Activated CD4-positive, alpha-beta T cell treated with anti-CD3 and anti-CD28 coated beads, Interleukin-2, amount 50 U/mL, for 24 hours (primary cell): ENCODE results near the gene COL23A1.

Source experiments
- DNase-seq, 2 donors: peaks; one replicate each; pipeline ENCODE4 v3.0.0-alpha.2; 2020; ENCODE audit warnings: low read depth in 1 of 2, low spot score in 1 of 2

The COL23A1 gene

GRCh38 chr5:178347956-178348355 lies 242.2 kb downstream of the COL23A1 start:
- DNase-seq = no peak

GRCh38 chr5:178346607-178347334 lies 243.4 kb downstream of the COL23A1 start:
- DNase-seq = no peak

- no peak for DNase-seq
Observed at GRCh38 chr5:178343306-178343705, 246.9 kb downstream of the COL23A1 start.

GRCh38 chr5:178341851-178342140 lies 248.4 kb downstream of the COL23A1 start:
- no peak for DNase-seq

- DNase-seq = no peak
Observed at GRCh38 chr5:178341091-178341850, 248.9 kb downstream of the COL23A1 start.

- DNase-seq = no peak
Observed at GRCh38 chr5:178340637-178341036, 249.6 kb downstream of the COL23A1 start.

- DNase-seq = no peak
Observed at GRCh38 chr5:178340187-178340586, 250.0 kb downstream of the COL23A1 start.

- DNase-seq = no peak
Observed at GRCh38 chr5:178339272-178339671, 250.9 kb downstream of the COL23A1 start.

GRCh38 chr5:178338750-178339144 lies 251.4 kb downstream of the COL23A1 start:
- DNase-seq = no peak

- no peak for DNase-seq
Observed at GRCh38 chr5:178338126-178338749, 252.0 kb downstream of the COL23A1 start.

- DNase-seq = no peak
Observed at GRCh38 chr5:178337334-178337741, 252.9 kb downstream of the COL23A1 start.

GRCh38 chr5:178336889-178337288 lies 253.3 kb downstream of the COL23A1 start:
- DNase-seq = no peak

GRCh38 chr5:178335302-178336030 lies 254.7 kb downstream of the COL23A1 start:
- no peak for DNase-seq

- DNase-seq = no peak
Observed at GRCh38 chr5:178334861-178335260, 255.3 kb downstream of the COL23A1 start.

- no peak for DNase-seq
Observed at GRCh38 chr5:178333821-178334481, 256.2 kb downstream of the COL23A1 start.

GRCh38 chr5:178332210-178332641 lies 258.0 kb downstream of the COL23A1 start:
- no peak for DNase-seq

- DNase-seq = no peak
Observed at GRCh38 chr5:178331491-178331996, 258.6 kb downstream of the COL23A1 start.

- DNase-seq = no peak
Observed at GRCh38 chr5:178330791-178331404, 259.3 kb downstream of the COL23A1 start.

- no peak for DNase-seq
Observed at GRCh38 chr5:178328826-178329730, 261.1 kb downstream of the COL23A1 start.
